NCI-H1417 treated with DMSO at 0.1 percent for 48 hours (cell line): ENCODE data around the gene CD302.
"Not testable (repeated sequence)": the region's sequence is repeated elsewhere in the genome, so short reads cannot be mapped to it uniquely, and the experiment has no call there.

Source experiments
- DNase-seq: peaks from one replicate; lab custom pipeline; 2025; lab: John Stamatoyannopoulos, UW

CD302 gene

DNA sequence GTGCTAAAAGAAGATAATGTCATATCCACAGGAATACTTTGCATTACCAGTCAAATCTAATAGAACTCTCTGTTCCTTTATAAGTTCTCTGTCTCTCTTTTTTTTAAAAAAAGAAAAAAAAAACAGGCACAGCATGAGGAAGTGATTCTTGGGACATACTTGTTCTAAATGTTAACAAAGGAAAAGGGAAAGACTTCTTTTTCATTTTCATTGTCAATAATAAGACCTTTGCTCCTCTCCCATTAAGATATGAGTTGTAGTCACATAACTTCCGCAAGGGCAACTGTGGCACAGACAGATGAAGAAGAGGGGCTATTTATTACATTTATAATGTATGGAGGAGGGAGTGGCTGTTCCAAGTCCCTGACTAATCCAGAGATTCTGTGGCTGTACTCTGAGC is 4.7 kb downstream of the CD302 start:
- DNase-seq = no peak

- DNase-seq = no peak
These were observed 5.4 kb downstream of the CD302 start for GRCh38 chr2:159792599-159792998.

DNA sequence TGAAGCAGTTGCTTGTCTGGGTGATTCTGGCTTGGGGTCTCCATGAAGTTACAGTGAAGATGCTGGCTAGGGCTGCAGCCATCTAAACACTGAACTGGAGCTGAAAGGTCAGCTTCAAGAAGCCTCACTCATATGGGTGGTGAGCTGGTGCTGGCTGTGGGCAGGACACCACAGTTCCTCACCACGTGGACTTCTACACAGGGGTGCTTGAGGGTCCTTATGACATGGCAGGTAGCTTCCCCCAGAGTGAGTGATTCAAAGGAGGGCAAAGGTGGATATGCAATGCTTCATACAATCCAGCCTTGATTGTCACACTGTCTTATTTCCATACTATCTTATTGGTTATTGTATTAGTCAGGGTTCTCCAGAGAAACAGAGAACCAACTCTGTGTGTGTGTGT is 6.0 kb downstream of the CD302 start:
- DNase-seq = no peak

DNA sequence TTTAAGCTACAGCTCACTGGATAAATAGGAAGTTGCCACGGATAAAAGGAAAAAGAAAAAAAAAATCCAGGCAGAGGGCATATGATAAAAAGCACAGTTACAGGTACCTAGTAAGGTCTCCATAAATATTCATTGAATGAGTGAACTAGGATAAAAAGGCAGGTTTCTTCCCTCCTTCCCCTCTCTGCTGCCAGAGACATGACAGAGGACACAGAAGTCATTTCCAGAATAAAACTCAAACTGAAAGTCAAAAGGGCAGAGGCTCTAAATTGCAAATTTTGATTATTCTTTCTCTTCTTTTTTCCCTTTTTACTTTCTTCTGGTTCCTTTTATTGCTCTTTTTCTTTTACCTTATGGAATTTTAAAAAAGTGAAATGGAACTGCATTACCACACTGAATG is 7.7 kb downstream of the CD302 start:
- no peak for DNase-seq

DNA sequence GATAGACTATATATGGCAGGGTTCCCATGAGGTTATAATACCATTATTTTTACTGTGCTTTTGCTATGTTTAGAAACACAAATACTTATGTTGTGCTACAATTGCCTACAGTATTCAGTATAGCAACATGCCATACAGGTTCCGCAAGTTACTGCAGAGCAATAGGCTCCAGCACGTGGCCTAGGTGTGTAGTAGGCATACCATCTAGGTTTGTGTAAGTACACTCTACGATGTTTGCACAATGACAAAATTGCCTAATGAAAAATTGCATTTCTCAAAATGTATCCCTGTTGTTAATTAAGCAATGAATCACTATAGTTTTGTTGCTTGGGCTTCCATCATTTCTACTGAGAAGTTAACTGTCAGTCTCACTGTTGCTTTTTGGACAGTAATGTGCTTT is 9.8 kb downstream of the CD302 start:
- DNase-seq = no peak

- DNase-seq = not testable (repeated sequence)
These were observed 10.4 kb downstream of the CD302 start for GRCh38 chr2:159787647-159788046.

DNA sequence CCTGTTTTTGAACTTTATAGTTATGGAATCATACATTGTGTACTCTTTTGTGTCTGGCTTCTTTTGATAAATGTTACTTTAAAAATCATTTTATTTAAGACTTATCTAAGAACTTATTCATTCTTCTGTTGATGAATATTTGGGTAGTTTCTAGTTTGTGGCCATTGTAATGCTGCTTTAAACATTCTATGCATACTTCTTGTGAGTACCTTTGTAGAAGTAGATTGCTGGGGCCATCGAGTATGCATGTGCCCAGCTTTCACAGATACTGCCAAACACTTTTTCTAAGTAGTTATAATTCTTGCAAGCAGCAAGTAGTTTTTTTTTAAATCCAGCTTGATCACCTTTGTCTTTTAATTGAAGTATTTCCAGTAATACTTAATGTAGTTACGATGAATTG is 11.1 kb downstream of the CD302 start:
- DNase-seq = no peak

- DNase-seq = no peak
These were observed 12.8 kb downstream of the CD302 start for GRCh38 chr2:159785195-159785594.

DNA sequence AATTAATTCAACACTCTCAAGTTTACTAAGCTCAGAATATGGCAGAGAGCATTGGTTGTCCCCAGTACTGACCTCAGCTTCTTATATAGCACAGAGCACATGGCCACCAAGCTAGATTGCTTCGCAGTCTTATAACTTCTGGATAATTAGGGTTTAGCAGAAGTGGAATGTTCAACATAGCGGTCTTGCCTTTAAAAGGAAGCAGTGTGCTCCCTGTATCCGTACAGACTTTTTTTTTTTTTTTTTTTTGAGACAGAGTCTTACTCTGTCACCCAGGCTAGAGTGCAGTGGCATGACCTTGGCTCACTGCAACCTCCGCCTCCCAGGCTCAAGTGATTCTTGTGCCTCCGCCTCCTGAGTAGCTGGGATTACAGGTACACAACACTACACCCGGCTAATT is 13.3 kb downstream of the CD302 start:
- not testable (repeated sequence) for DNase-seq

GRCh38 chr2:159783556-159783955 is 14.5 kb downstream of the CD302 start:
- DNase-seq = no peak

DNA sequence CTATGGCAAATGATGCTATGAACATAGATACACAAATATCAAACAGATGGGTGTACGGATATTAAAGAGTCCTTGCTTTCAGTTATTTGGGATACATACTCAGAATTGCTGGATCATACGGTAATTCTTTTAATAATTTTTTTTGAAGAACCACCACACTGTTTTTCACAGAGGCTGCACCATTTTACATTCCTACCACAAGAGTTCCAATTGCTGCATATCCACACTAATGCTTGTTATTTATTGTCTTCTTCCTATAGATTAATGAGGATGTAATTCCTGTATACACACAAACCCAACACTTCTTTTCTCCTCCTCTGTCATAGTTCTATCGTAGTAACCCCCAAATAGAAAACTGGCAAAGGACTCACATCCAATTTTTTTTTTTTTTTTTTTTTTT is 21.7 kb downstream of the CD302 start:
- DNase-seq = no peak

DNA sequence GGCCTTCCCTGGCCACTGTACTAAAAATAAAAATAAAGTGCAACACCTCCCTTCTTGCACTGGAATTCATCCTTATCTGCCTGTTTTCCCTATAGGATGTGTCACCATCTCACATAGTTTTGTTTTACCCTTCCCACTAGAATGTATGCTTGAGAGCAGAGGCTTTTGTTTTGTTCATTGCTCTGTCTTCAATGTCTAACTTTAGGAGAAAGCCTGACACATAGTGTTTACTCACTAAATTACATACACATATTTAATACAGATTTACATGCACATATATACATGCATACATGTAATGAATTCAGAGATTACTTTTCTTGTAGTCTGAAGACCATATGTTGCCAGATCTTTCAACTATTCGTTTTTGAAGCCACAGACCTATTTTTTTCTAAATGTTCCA is 23.0 kb downstream of the CD302 start:
- no peak for DNase-seq

DNA sequence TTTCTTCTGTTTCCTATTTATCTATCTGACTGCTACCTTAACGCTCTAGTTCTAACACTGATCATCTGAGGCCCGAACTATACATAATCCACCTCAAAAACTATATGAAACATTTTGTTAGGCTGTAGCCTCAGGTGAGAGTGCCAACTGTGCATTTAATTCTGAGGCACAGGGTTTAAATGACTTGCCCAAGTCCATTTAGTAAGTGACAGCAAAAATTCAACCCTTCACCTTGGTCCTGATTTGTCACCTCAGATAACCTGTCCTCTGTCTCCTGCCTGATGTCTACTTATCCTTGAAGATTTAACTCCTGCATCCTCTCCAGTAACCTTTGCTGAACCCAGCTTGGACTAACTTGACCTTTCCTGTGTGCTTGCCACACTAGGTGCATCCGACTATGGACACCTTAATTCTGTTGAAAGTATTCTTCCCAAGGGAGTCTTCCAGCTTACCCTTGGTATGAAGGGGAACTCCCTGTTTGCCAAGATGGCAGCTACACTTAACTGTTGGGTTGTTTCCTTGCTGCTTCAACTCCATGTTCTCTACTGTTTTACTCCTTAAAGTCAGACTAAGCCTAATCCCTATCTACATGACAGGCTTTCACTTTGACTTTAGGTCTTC is 23.5 kb downstream of the CD302 start:
- DNase-seq = no peak

DNA sequence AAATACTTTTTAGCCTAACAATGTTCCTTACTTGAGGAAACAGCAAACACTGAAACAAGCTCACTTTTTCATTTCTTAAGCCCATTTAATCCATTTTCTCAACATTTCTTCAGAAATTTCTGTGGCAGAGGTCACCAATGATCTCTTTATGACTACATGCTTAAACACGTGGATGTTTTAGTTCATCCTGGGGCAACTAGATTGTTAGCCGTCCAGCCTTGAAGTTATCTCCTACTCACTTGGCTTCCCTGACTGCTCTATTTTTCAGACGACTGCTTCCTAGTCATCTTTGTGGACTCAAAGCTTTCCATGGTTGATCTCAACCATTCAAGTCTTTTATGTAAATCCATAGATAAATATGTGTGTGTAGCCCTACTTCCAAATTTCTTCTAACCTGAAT is 24.1 kb downstream of the CD302 start:
- DNase-seq = no peak

- DNase-seq = no peak
These were observed 24.6 kb downstream of the CD302 start for GRCh38 chr2:159773426-159773825.

- DNase-seq = no peak
These were observed 28.9 kb downstream of the CD302 start for GRCh38 chr2:159769147-159769546.

- DNase-seq = no peak
These were observed 35.9 kb downstream of the CD302 start for GRCh38 chr2:159762075-159762474.

DNA sequence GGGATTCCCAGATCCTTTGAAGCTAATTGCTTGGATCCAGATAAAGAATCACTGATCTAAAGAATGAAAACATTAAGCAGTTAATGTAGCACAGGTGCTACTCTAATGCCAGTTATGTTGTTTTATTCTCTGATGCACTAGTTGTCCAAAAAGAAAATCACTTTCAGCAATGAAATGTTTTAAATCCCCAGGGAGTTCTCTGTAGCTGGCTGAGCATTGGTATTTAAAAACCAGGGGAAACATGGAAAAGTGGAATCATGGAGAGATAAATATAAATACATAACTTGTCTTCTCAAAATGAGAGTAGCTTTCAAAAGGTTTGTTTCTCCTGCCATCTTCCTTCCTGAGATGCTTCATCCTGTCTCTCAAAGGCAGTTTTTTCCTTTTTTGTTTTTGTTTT is 37.7 kb downstream of the CD302 start:
- no peak for DNase-seq

- no peak for DNase-seq
These were observed 38.4 kb downstream of the CD302 start for GRCh38 chr2:159759577-159759976.

GRCh38 chr2:159758686-159759085 is 39.3 kb downstream of the CD302 start:
- DNase-seq = no peak

GRCh38 chr2:159758239-159758638 is 39.8 kb downstream of the CD302 start:
- no peak for DNase-seq

GRCh38 chr2:159755788-159756187 is 42.2 kb downstream of the CD302 start:
- DNase-seq = no peak

GRCh38 chr2:159755014-159755413 is 43.0 kb downstream of the CD302 start:
- DNase-seq = no peak

DNA sequence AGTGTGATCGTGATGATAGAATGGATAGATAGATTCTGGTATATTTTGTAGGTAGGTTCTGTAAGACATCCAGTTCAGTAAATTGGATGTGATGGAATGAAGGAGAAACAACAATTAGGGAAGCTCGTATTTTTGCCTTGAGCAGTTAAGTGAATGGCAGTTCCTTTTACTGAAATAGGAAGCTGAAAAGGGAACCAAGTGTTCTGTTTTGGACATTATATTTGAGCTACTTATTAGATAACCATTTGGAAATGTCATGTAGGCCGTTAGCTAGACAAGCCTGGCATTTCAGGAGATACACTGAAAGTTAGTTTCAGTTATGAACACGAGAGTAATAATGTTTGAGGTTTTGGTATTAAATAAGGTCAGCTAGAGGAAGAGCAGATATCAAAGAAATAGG is 44.2 kb downstream of the CD302 start:
- no peak for DNase-seq

- no peak for DNase-seq
These were observed 47.1 kb downstream of the CD302 start for GRCh38 chr2:159750873-159751272.
